H9 (cell line): Measurements from ENCODE around the gene LGALS8. TPM values are rescaled to one million over a fixed set of nuclear protein-coding genes. Genes with fewer than 3 reads are reported as not detected.

Experiments used
- DNase-seq: peaks from one replicate; pipeline ENCODE4 v3.0.0-alpha.2; 2017
- H2AFZ ChIP-seq: one replicate; pipeline ENCODE4 v1.6.1; 2013; ENCODE audit warnings: mild to moderate bottlenecking, low read length, control low read depth, moderate library complexity
- H2AK5ac ChIP-seq: 2 replicates; pipeline ENCODE4 v1.6.1; 2013; ENCODE audit warnings: low read length, control low read depth, mixed read lengths; ENCODE audit not compliant: insufficient read length
- H2BK120ac ChIP-seq: one replicate; pipeline ENCODE4 v1.6.1; 2013; ENCODE audit warnings: low read depth, mild to moderate bottlenecking, low read length, control low read depth, inconsistent platforms; ENCODE audit not compliant: poor library complexity, severe bottlenecking
- H2BK12ac ChIP-seq: 2 replicates; pipeline ENCODE4 v1.6.1; 2013; ENCODE audit warnings: low read length, control low read depth, mixed read lengths, low read depth; ENCODE audit not compliant: insufficient read length
- H2BK15ac ChIP-seq: 2 replicates; pipeline ENCODE4 v1.6.1; 2013; ENCODE audit warnings: low read depth, low read length, control low read depth
- H2BK20ac ChIP-seq: one replicate; pipeline ENCODE4 v1.6.1; 2013; ENCODE audit warnings: low read depth, mild to moderate bottlenecking, low read length, control low read depth, inconsistent platforms; ENCODE audit not compliant: poor library complexity, severe bottlenecking
- H2BK5ac ChIP-seq: 2 replicates; pipeline ENCODE4 v1.6.1; 2013; ENCODE audit warnings: low read length, control low read depth, mixed read lengths; ENCODE audit not compliant: insufficient read length
- H3K14ac ChIP-seq: 2 replicates; pipeline ENCODE4 v1.6.1; 2013; ENCODE audit warnings: low read length, control low read depth; ENCODE audit not compliant: insufficient read depth
- H3K18ac ChIP-seq: 2 replicates; pipeline ENCODE4 v1.6.1; 2013; ENCODE audit warnings: low read depth, mild to moderate bottlenecking, mixed read lengths, low read length, control low read depth; ENCODE audit not compliant: insufficient read length
- H3K23ac ChIP-seq: 2 replicates; pipeline ENCODE4 v1.6.1; 2013; ENCODE audit warnings: low read length, control low read depth, mixed read lengths, low read depth; ENCODE audit not compliant: insufficient read length
- H3K23me2 ChIP-seq: 2 replicates; pipeline ENCODE4 v1.6.1; 2013; ENCODE audit warnings: low read depth, mild to moderate bottlenecking, mixed read lengths, low read length, control low read depth; ENCODE audit not compliant: insufficient read length, poor library complexity, severe bottlenecking
- H3K27ac ChIP-seq: 2 replicates; pipeline ENCODE4 v1.5.1; 2013; ENCODE audit warnings: low read length, control low read depth, mixed read lengths, low read depth; ENCODE audit not compliant: insufficient read length
- H3K27me3 ChIP-seq: 2 replicates; pipeline ENCODE4 v1.6.1; 2013; ENCODE audit warnings: low read length, control low read depth, inconsistent platforms; ENCODE audit not compliant: insufficient read depth
- H3K4ac ChIP-seq: 2 replicates; pipeline ENCODE4 v1.6.1; 2013; ENCODE audit warnings: low read depth, mild to moderate bottlenecking, control low read depth, inconsistent platforms, low read length, moderate library complexity
- H3K4me1 ChIP-seq: 2 replicates; pipeline ENCODE4 v1.6.1; 2013; ENCODE audit warnings: low read length, control low read depth, inconsistent platforms; ENCODE audit not compliant: insufficient read depth
- H3K4me2 ChIP-seq: 2 replicates; pipeline ENCODE4 v1.6.1; 2013; ENCODE audit warnings: low read length, control low read depth, mixed read lengths; ENCODE audit not compliant: insufficient read length, insufficient read depth
- H3K56ac ChIP-seq: 2 replicates; pipeline ENCODE4 v1.6.1; 2013; ENCODE audit warnings: low read depth, mild to moderate bottlenecking, mixed read lengths, low read length, control low read depth; ENCODE audit not compliant: insufficient read length
- H3K79me1 ChIP-seq: 2 replicates; pipeline ENCODE4 v1.6.1; 2013; ENCODE audit warnings: low read depth, mild to moderate bottlenecking, moderate library complexity, low read length, control low read depth, inconsistent platforms; ENCODE audit not compliant: insufficient read depth, poor library complexity, severe bottlenecking
- H3K79me2 ChIP-seq: 2 replicates; pipeline ENCODE4 v1.6.1; 2013; ENCODE audit warnings: low read length, control low read depth, inconsistent platforms; ENCODE audit not compliant: insufficient read depth
- H3K9ac ChIP-seq: 2 replicates; pipeline ENCODE4 v1.6.1; 2013; ENCODE audit warnings: low read length, control low read depth, mixed read lengths; ENCODE audit not compliant: insufficient read length; ENCODE audit errors: extremely low read depth
- H3K9me3 ChIP-seq: one replicate; pipeline ENCODE4 v1.6.1; 2013; ENCODE audit warnings: low read depth, low read length, inconsistent platforms; ENCODE audit not compliant: control insufficient read depth
- H3T11ph ChIP-seq: one replicate; pipeline ENCODE4 v1.6.1; 2013; ENCODE audit warnings: mild to moderate bottlenecking, low read length, control low read depth, inconsistent platforms
- H4K20me1 ChIP-seq: one replicate; pipeline ENCODE4 v1.6.1; 2013; ENCODE audit not compliant: control insufficient read depth, insufficient read length, insufficient read depth
- H4K5ac ChIP-seq: 2 replicates; pipeline ENCODE4 v1.6.1; 2013; ENCODE audit warnings: low read depth, mild to moderate bottlenecking, mixed read lengths, low read length, control low read depth; ENCODE audit not compliant: insufficient read length
- H4K8ac ChIP-seq: replicated peaks from 2 replicates; pipeline ENCODE4 v1.6.1; 2013; ENCODE audit warnings: low read length, control low read depth, mixed read lengths, low read depth; ENCODE audit not compliant: insufficient read length
- H4K91ac ChIP-seq: 2 replicates; pipeline ENCODE4 v1.6.1; 2013; ENCODE audit warnings: low read depth, mild to moderate bottlenecking, moderate library complexity, mixed read lengths, low read length, control low read depth; ENCODE audit not compliant: insufficient read length
- H3K27ac Mint-ChIP-seq, 3 experiments: 2 replicates in 2 of 3; 3 replicates in 1 of 3; pipeline ENCODE4 v1.8.0; 2020 to 2021; ENCODE audit warnings: mixed read lengths in 3 of 3, mild to moderate bottlenecking in 1 of 3, moderate library complexity in 1 of 3
- H3K27me3 Mint-ChIP-seq: 2 replicates; pipeline ENCODE4 v1.8.0; 2021; ENCODE audit warnings: low read depth, mild to moderate bottlenecking, moderate library complexity, mixed read lengths
- H3K36me3 Mint-ChIP-seq, 3 experiments: 2 replicates in 2 of 3; 3 replicates in 1 of 3; pipeline ENCODE4 v1.8.0; 2020 to 2021; ENCODE audit warnings: low read depth in 3 of 3, mixed read lengths in 3 of 3; ENCODE audit not compliant: insufficient read depth in 1 of 3
- H3K4me1 Mint-ChIP-seq, 2 experiments: 2 replicates each; pipeline ENCODE4 v1.8.0; 2020; ENCODE audit warnings: mixed read lengths in 2 of 2
- H3K4me3 Mint-ChIP-seq, 2 experiments: 2 replicates in 1 of 2; 3 replicates in 1 of 2; pipeline ENCODE4 v1.8.0; 2020 to 2021; ENCODE audit warnings: mild to moderate bottlenecking in 2 of 2, mixed read lengths in 2 of 2, moderate library complexity in 1 of 2
- H3K9me3 Mint-ChIP-seq, 2 experiments: 2 replicates in 1 of 2; 3 replicates in 1 of 2; pipeline ENCODE4 v1.8.0; 2020; ENCODE audit warnings: mild to moderate bottlenecking in 2 of 2, mixed read lengths in 2 of 2, moderate library complexity in 1 of 2
- WGBS: extraction: QIAGEN DNeasy Blood & Tissue Kit; methylation state at CpG from one replicate; pipeline ENCODE4 v1.1.7; 2013; ENCODE audit warnings: missing lambda C conversion rate, low lambda C conversion rate, mixed read lengths; ENCODE audit not compliant: insufficient read length; ENCODE audit errors: extremely low coverage; 5-methylcytosine and 5-hydroxymethylcytosine counted together
- total RNA-seq: library from RNA; stranded (reverse); gene quantifications from 2 replicates; pipeline ENCODE4 v1.2.1, GENCODE V29; 2021
- TF ChIP-seq, protein P1 (sequence below): fragments of 200-600 bp; sonication (generic); conservative IDR thresholded peaks from 3 replicates; pipeline ENCODE4 v1.8.0; 2021; ENCODE audit warnings: antibody characterized with exemption, mild to moderate bottlenecking

Gene LGALS8
- total RNA-seq, 1 experiment from 2014 or later: 14.2 TPM

DNA sequence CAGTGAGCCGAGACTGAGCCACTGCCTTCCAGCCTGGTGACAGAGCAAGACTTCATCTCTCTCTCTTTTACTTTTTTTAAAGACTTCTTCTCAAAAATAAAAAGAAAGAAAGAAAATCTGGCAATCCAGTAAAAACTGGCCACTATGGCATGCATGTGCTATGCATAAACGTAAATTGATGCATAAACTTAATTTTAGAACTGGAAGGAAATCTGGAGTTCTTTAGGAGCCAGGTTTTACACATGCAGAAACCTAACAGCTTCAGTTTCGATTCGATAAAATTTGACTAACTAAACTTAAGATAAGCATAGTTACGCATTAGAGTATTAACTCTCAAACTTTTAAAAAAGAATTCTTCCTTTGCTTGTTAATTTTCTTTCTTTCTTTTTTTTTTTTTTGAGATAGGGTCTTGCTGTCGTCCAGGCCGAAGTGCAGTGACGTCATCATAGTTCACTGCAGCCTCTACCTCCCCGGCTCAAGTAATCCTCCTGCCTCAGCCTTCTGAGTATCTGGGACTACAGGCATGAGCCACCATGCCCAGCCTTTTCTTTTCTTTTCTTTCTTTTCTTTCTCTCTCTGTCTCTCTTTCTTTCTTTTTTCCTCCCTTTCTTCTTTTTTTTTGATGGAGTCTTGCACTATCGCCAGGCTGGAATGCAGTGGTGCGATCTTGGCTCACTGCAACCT, 11.9 kb upstream of the LGALS8 start:
- Histone ChIP-seq H3K56ac (no peak overlapping the region), H2BK120ac (no peak overlapping the region), H3K23me2 (no peaks in the 10 kb centered on the region), H2BK15ac (no peak overlapping the region), H2AFZ (no peak overlapping the region), H3K4me2 (no peak overlapping the region), H3K18ac (no peak overlapping the region), H4K5ac (no peak overlapping the region), H3K79me1 (no peaks in the 10 kb centered on the region), H3K27ac (no peak overlapping the region), H2BK12ac (no peak overlapping the region), H3K79me2 (no peaks in the 10 kb centered on the region), H2BK5ac (no peak overlapping the region), H4K20me1 (no peaks in the 10 kb centered on the region), H4K8ac (no peak overlapping the region), H2BK20ac (no peak overlapping the region), H3K9ac (no peak overlapping the region), H3K27me3 (no peaks in the 10 kb centered on the region), H3K4ac (no peak overlapping the region), H3K14ac (no peak overlapping the region), H3T11ph (no peak overlapping the region), H3K4me1 (no peaks in the 10 kb centered on the region), H3K9me3 (no peaks in the 10 kb centered on the region), H4K91ac (no peak overlapping the region), H3K23ac (no peak overlapping the region), H2AK5ac (no peak overlapping the region)
- Mint-ChIP-seq H3K4me1 (peaks cover 6 to 7% of the 10 kb centered on the region in 2 experiments), H3K4me3 (no peak overlapping the region), H3K36me3 (no peaks in the 10 kb centered on the region), H3K9me3 (no peaks in the 10 kb centered on the region), H3K27ac (no peak overlapping the region; a peak in 1 of 7 replicates), H3K27me3 (no peaks in the 10 kb centered on the region)
- TF ChIP-seq, protein P1, sequence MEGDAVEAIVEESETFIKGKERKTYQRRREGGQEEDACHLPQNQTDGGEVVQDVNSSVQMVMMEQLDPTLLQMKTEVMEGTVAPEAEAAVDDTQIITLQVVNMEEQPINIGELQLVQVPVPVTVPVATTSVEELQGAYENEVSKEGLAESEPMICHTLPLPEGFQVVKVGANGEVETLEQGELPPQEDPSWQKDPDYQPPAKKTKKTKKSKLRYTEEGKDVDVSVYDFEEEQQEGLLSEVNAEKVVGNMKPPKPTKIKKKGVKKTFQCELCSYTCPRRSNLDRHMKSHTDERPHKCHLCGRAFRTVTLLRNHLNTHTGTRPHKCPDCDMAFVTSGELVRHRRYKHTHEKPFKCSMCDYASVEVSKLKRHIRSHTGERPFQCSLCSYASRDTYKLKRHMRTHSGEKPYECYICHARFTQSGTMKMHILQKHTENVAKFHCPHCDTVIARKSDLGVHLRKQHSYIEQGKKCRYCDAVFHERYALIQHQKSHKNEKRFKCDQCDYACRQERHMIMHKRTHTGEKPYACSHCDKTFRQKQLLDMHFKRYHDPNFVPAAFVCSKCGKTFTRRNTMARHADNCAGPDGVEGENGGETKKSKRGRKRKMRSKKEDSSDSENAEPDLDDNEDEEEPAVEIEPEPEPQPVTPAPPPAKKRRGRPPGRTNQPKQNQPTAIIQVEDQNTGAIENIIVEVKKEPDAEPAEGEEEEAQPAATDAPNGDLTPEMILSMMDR: no peak
- DNase-seq: no peak
- no CpG with 5 or more reads among the region's 11 CpGs for WGBS
